Spleen (tissue), 11 donors: ENCODE data around the gene GNPTAB. TPM values are rescaled to one million over a fixed set of nuclear protein-coding genes. Genes with fewer than 3 reads are reported as not detected.
"Not testable (repeated sequence)": the region's sequence is repeated elsewhere in the genome, so short reads cannot be mapped to it uniquely, and the experiment has no call there.

Experiments
- DNase-seq: peaks from one replicate; pipeline ENCODE4 v3.0.0-alpha.2; 2020
- H3K27ac ChIP-seq, 8 donors: fragments of 200-600 bp; sonication (generic) in 7 of 8; 1 replicate in 4 of 8; 2 replicates in 4 of 8; pipeline versions ENCODE4 v1.5.0 to v1.8.0; 2016 to 2021; ENCODE audit warnings: inconsistent platforms in 4 of 8, mild to moderate bottlenecking in 4 of 8, moderate library complexity in 1 of 8
- H3K27me3 ChIP-seq, 7 donors: fragments of 200-600 bp; sonication (generic) in 6 of 7; replicated peaks in 1 of 7; 1 replicate in 4 of 7; 2 replicates in 3 of 7; pipeline versions ENCODE4 v1.5.0 to v1.8.0; 2016 to 2021; ENCODE audit warnings: inconsistent platforms in 3 of 7, mild to moderate bottlenecking in 1 of 7
- H3K36me3 ChIP-seq, 6 donors: fragments of 200-600 bp; sonication (generic) in 5 of 6; 1 replicate in 4 of 6; 2 replicates in 2 of 6; pipeline versions ENCODE4 v1.5.0 to v1.8.0; 2016 to 2021; ENCODE audit warnings: inconsistent platforms in 2 of 6
- H3K4me1 ChIP-seq, 6 donors: fragments of 200-600 bp; sonication (generic) in 5 of 6; 1 replicate in 3 of 6; 2 replicates in 3 of 6; pipeline versions ENCODE4 v1.5.0 to v1.8.0; 2016 to 2021; ENCODE audit warnings: inconsistent platforms in 3 of 6
- H3K4me3 ChIP-seq, 8 donors: fragments of 200-600 bp; sonication (generic) in 7 of 8; 1 replicate in 4 of 8; 2 replicates in 4 of 8; pipeline versions ENCODE4 v1.5.0 to v1.8.0; 2016 to 2021; ENCODE audit warnings: inconsistent platforms in 4 of 8, mild to moderate bottlenecking in 4 of 8, moderate library complexity in 2 of 8
- H3K9me3 ChIP-seq, 8 donors: fragments of 200-600 bp; sonication (generic) in 7 of 8; 1 replicate in 4 of 8; 2 replicates in 4 of 8; pipeline versions ENCODE4 v1.5.0 to v1.8.0; 2016 to 2021; ENCODE audit warnings: inconsistent platforms in 4 of 8
- CTCF ChIP-seq, 11 experiments: fragments of 200-600 bp in 7 of 11; fragments of 450-650 bp in 4 of 11; sonication (generic) in 4 of 11; IDR thresholded peaks in 8 of 11; conservative IDR thresholded peaks in 3 of 11; 1 replicate in 7 of 11; 2 replicates in 4 of 11; pipeline versions ENCODE4 v1.4.0 to v1.8.0; 2016 to 2021; ENCODE audit warnings: antibody characterized with exemption in 11 of 11, inconsistent platforms in 4 of 11, mild to moderate bottlenecking in 1 of 11
- POLR2A ChIP-seq, 3 donors: fragments of 450-650 bp; IDR thresholded peaks; one replicate each; pipeline ENCODE4 v1.5.1; 2017; ENCODE audit warnings: antibody characterized with exemption in 3 of 3, mild to moderate bottlenecking in 1 of 3
- POLR2AphosphoS5 ChIP-seq, 3 donors: sonication (generic); formaldehyde crosslinking; IDR thresholded peaks; one replicate each; pipeline ENCODE4 v1.5.1; 2017; ENCODE audit warnings: antibody characterized with exemption in 3 of 3
- WGBS, 5 donors: extraction: QIAGEN DNeasy Blood & Tissue Kit in 3 of 5; methylation state at CpG; one replicate each; pipeline versions ENCODE4 v1.1.5 to v1.1.7; 2013 to 2018; 5-methylcytosine and 5-hydroxymethylcytosine counted together
- intact Hi-C: fragments of 100-400 bp; cut with DNase I; formaldehyde crosslinking; loops from one replicate; pipeline ENCODE4 v1.15.0; 2023; ENCODE audit warnings: low total_unique reads
- polyA plus RNA-seq, 3 donors: library from polyadenylated mRNA; stranded (reverse); fragments of 200-250 nt; gene quantifications; one replicate each; pipeline ENCODE4 v1.2.1, GENCODE V29; 2013
- total RNA-seq, 7 donors: library from RNA; depleted of rRNA in 3 of 7; stranded (reverse); fragments of >200 nt in 3 of 7; fragmentation: NEBNext Ultra II Directional in 4 of 7; extraction: Animal tissue kit (Norgen Biotek cat#: 25700) in 4 of 7; gene quantifications; one replicate each; pipeline versions ENCODE4 v1.1.0 to v1.2.1, GENCODE V29; 2016 to 2021
- donor health status: healthy with polysubstance abuse.
- donor health status: DM: no; HTN: no; CAD: no; lungs with moderate emphysema.
- donor health status: DM: no; HTN: no; CAD: no.
- donor health status: Bipolar disorder and iron deficiency.
- donor health status: healthy.
- donor health status: DM: no; HTN: no; CAD: no.
- donor health status: DM: yes; HTN: yes; CAD: no.

The GNPTAB gene
- total and polyA plus RNA-seq, 10 donors = 9.3 to 90.8 (median 45.2) TPM

GRCh38 chr12:101862245-101862644 is 31.5 kb upstream of the GNPTAB start:
- intact Hi-C loops = no loop called here
- Histone ChIP-seq H3K4me3 (no peak overlapping the region), H3K4me1 (peaks cover 0 to 30% (median 3%) of the 10 kb centered on the region in 6 donors), H3K9me3 (peaks cover 0 to 9% (median 2%) of the 10 kb centered on the region in 8 donors), H3K36me3 (no peaks in the 10 kb centered on the region), H3K27ac (no peak overlapping the region), H3K27me3 (no peaks in the 10 kb centered on the region)
- WGBS, 5 donors = 94 to 100% (median 96%) methylated on average over 2 of the region's 2 CpGs
- no peak for DNase-seq
- no peak for TF ChIP-seq CTCF (IDR thresholded peaks at IDR 0.05 in 8 of 11, conservative IDR thresholded peaks at IDR 0.05 in 3 of 11)
- no peak for TF ChIP-seq POLR2AphosphoS5 (IDR thresholded peaks at IDR 0.05)
- TF ChIP-seq POLR2A (IDR thresholded peaks at IDR 0.05) = no peak

- 81 to 94% (median 93%) methylated on average over 2 of the region's 2 CpGs for WGBS, 5 donors
Observed at GRCh38 chr12:101861688-101862087, 30.9 kb upstream of the GNPTAB start.

GRCh38 chr12:101859664-101860607 is 29.2 kb upstream of the GNPTAB start:
- Histone ChIP-seq H3K4me3 (no peak overlapping the region), H3K27me3 (no peaks in the 10 kb centered on the region), H3K36me3 (no peaks in the 10 kb centered on the region), H3K9me3 (no peaks in the 10 kb centered on the region), H3K27ac (peak overlapping the region in 4 of 8 donors; percentile 8 to 32 (median 18)), H3K4me1 (peaks cover 0 to 43% (median 19%) of the 10 kb centered on the region in 6 donors)
- DNase-seq = no peak
- TF ChIP-seq POLR2A (IDR thresholded peaks at IDR 0.05) (no peak), POLR2AphosphoS5 (IDR thresholded peaks at IDR 0.05) (no peak), CTCF (IDR thresholded peaks at IDR 0.05 in 8 of 11, conservative IDR thresholded peaks at IDR 0.05 in 3 of 11) (no peak)
- intact Hi-C loops = no loop called here

More at GRCh38 chr12:101861688-101862087, 30.9 kb upstream of the GNPTAB start:
- DNase-seq, H3K27me3 ChIP-seq, H3K36me3 ChIP-seq, H3K4me3 ChIP-seq, intact Hi-C loops, H3K9me3 ChIP-seq, H3K27ac ChIP-seq: not testable (repeated sequence)
- peaks cover 0 to 36% (median 6%) of the 10 kb centered on the region in 6 donors for H3K4me1 ChIP-seq

GRCh38 chr12:101858361-101858760 is 27.6 kb upstream of the GNPTAB start:
- Histone ChIP-seq H3K27ac (peak overlapping the region in 1 of 8 donors; percentile 79), H3K36me3 (no peaks in the 10 kb centered on the region), H3K4me3 (no peak overlapping the region), H3K4me1 (peaks cover 0 to 48% (median 26%) of the 10 kb centered on the region in 6 donors), H3K27me3 (no peaks in the 10 kb centered on the region), H3K9me3 (no peaks in the 10 kb centered on the region)
- DNase-seq = no peak
- TF ChIP-seq POLR2AphosphoS5 (IDR thresholded peaks at IDR 0.05) (no peak), POLR2A (IDR thresholded peaks at IDR 0.05) (no peak), CTCF (IDR thresholded peaks at IDR 0.05 in 8 of 11, conservative IDR thresholded peaks at IDR 0.05 in 3 of 11) (no peak)
- 88 to 99% (median 95%) methylated on average over 3 of the region's 3 CpGs for WGBS, 5 donors
- intact Hi-C loops = no loop called here
